GM18508 (cell line): Measurements from ENCODE around the gene RBFA.
"Not testable (repeated sequence)": the region's sequence is repeated elsewhere in the genome, so short reads cannot be mapped to it uniquely, and the experiment has no call there.

Experiments
- ATAC-seq: cut with Tn5 transposase; IDR thresholded peaks from one replicate; pipeline ENCODE4 v1.9.1; 2021; ENCODE audit warnings: moderate number of reproducible peaks; ENCODE audit not compliant: insufficient read depth, unreplicated experiment

RBFA gene

DNA sequence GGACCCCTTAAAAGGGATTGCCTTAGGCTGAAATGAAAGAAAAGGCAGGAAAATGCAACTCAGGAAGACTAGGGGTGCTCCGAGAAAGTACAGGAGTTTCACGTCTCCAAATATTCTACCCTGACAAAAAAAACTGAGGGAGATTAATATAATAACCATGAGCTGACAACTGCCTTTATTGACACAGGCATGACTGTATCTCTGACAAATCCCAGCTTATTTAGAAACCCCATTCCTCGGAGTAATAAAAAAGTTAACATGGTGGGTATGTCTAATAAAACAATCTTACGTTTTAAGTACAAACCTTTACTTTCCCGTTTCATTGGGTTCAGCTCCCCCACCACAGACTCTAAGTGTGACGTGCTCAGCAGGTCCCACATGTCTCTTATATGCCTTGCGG lies 7.9 kb upstream of the RBFA start:
- no peak for ATAC-seq

DNA sequence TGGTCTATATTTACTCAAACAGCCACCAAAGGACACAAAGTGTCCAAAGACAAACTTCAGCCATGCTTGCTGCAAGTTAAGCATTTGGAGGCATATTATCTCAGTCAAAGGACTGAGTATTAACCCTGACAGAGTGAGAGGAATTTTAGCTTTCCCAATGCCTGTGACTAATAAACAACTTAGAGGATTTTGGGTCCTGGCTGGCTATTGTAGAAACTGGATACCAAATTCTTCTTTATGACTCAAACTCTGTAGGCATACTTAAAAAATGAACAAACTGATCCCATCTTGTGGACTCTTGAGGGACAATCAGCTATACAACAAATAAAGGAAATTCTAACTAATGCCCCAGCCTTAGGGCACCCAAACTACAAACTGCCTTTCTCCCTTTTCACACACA lies 6.5 kb upstream of the RBFA start:
- ATAC-seq = not testable (repeated sequence)

GRCh38 chr18:80029690-80030089 lies 4.5 kb upstream of the RBFA start:
- ATAC-seq = no peak

GRCh38 chr18:80033181-80034067 lies 810 bp upstream of the RBFA start:
- peak; percentile 55 for ATAC-seq

DNA sequence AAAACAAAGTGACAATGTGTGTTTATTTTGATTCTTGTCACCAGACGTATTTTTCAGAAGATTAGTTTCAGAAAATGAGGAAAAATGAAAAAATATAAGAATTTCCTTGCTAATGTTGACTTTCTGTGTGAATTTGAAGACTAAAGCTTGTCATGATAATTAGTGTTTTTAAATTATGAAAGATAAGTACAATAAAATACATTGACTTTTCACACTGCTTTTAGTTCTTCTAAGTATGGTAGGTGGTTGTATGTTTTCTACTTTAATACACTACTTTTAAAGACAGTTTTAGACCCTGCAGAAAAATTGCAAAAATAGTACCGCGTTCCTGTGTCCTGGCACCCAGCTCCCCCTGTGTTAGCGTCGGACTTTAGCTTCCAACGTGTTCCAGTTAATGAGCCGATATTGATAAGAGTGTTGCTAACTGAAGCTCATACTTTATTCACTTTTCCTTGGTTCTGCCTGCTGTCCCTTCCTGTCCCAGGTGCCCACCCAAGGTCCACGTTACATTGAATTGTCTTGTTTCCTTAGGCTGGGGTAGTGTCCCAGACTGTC lies 695 bp downstream of the RBFA start:
- no peak for ATAC-seq

DNA sequence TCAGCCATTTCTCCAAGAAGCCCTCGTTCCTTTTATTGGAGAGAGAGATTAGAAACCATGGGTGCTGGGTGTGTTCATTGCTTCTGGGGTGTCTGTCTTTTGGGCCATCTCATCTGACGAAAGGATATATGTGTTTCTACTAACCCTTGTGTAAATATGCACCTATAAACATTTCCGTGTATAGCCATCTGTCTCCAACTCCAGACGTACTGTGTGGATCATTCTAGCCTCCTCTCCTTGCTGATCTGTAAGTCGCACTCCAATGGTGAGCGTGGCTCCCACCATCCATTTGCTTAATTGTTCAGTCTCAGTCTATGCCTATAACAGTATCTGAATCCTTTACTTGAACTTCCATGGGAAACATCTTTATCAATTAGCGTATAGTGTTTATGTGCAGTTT lies 1.8 kb downstream of the RBFA start:
- ATAC-seq = no peak

DNA sequence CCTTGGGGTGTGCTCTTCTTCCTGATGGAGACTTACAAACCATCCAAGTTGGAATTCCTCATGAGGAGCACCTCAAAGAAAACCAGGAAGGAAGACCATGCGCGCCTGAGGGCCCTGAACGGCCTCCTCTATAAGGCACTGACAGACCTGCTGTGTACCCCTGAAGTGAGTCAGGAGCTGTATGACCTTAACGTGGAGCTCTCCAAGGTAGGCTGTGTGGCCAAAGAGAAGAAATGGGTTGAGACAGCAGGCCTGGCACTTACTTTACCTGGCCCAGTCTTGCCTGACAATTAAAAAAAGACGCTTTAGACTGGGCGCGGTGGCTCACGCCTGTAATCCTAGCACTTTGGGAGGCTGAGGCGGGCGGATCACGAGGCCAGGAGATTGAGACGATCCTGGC lies 3.1 kb downstream of the RBFA start:
- no peak for ATAC-seq

- ATAC-seq = no peak
Measured at GRCh38 chr18:80037869-80038630, 3.8 kb downstream of the RBFA start.

GRCh38 chr18:80040515-80040914 lies 6.3 kb downstream of the RBFA start:
- ATAC-seq = no peak

DNA sequence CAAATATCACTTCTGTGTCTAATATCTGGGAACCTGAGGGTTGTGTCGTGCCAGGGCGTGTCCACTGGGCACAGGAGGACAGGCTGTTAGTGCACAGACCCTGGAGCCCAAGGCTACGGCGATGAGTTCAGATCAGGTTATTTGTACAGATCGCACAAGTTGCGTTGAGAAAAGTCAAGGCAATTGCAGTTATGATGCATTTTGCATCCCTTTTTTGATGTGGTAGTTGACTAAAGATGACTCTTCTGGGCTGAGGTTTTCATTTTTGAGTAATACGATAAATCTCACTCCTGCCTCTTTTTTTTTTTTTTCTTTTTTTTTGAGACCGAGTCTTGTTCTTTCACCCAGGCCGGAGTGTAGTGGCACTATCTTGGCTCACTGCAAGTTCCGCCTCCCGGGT lies 7.2 kb downstream of the RBFA start:
- ATAC-seq = no peak

GRCh38 chr18:80042785-80043184 lies 8.6 kb downstream of the RBFA start:
- ATAC-seq = no peak

- ATAC-seq = no peak
Measured at GRCh38 chr18:80044072-80044471, 9.8 kb downstream of the RBFA start.

GRCh38 chr18:80046011-80046410 lies 11.8 kb downstream of the RBFA start:
- no peak for ATAC-seq

DNA sequence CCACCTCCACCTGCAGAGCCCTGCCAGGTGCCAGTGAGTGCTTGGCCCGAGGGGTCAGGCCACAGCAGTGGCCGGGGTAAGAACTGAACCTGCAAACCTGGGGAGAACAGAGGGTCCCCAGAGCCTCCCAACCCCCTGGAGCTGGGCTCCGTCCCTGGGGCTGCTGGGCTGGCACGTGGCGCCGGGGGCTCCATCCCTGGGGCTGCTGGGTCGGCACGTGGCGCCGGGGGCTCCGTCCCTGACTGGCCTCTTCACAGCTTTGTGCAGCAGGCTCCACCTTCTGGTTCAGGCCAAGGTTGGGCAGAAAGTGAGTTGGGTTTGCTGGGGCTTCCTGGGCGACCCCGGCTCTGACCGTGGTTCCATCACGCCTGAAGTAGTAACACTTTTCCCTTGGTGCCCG lies 12.2 kb downstream of the RBFA start:
- ATAC-seq = no peak

- ATAC-seq = no peak
Measured at GRCh38 chr18:80046961-80047541, 12.8 kb downstream of the RBFA start.

DNA sequence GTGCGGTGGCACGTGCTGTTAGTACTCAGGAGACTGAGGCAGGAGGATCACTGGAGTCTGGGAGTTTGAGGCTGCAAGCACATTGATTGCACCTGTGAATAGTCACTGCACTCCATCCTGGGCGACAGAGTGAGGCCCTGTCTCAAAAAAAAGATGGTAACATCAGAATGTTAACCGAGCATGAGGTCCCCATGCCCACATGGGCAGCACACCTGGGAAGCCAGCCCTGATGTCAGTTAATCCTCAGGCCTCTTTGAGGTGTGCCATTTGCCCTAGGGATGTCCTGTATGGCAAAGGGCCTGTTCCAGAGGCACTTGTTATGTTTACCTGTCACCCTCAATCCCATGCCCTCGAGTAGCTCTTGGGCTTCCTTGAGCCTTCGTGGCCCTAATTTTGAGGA lies 16.6 kb downstream of the RBFA start:
- no peak for ATAC-seq

DNA sequence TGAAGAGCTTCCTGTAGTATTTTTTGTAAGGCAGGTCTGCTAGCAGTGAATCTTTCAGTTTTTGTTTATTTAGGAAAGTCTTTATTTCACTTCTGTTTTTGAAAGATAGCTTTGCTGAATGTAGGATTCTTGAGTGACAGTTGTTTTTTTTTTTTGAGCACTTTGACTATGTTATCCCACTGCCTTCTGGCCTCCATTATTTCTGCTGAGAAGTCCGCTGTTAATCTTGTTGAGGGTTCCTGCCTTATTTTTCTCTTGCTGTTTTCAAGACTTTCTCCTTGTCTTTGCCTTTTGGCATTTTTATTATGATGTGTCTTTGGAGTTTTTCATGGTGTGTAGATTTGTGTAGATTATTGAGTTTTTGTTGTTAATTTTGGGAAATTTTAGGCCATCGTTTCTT lies 21.9 kb downstream of the RBFA start:
- no peak for ATAC-seq

DNA sequence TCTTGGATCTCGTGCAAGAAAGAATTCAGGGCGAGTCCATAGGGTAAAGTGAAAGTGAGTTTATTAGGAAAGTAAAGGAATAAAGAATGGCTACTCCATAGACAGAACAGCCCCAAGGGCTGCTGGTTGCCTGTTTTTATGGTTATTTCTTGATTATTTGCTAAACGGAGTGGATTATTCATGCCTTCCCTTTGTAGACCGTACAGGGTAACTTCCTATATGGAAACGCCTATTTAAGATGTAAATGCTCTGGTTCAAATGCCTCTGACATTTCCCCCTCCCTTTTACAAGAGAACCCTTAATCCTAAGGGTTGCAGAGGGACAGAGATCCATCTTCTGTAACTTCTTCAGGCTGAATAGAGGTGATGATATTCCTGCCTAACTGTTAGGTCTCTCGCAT lies 25.7 kb downstream of the RBFA start:
- no peak for ATAC-seq

DNA sequence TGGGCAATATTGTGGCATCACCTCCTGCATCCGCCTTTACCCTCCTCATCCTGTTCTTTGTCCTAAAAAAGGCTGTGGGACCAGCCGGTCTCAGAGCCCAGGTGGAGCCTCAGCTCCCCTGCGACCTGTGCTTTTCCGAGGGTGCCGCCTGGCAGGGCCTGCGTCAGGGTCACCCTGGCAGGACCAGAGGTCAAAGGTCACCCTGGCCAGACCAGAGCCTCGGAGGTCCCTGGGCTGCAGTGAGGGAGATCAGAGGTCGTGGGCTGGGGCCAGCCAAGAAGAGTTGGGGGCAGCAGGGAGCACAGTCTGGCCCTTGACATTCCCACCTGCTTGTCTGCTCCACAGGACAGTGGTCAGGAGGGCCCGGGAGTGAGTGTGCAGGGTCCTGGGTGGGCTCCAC lies 31.5 kb downstream of the RBFA start:
- no peak for ATAC-seq

- ATAC-seq = no peak
Measured at GRCh38 chr18:80067321-80067720, 33.1 kb downstream of the RBFA start.

DNA sequence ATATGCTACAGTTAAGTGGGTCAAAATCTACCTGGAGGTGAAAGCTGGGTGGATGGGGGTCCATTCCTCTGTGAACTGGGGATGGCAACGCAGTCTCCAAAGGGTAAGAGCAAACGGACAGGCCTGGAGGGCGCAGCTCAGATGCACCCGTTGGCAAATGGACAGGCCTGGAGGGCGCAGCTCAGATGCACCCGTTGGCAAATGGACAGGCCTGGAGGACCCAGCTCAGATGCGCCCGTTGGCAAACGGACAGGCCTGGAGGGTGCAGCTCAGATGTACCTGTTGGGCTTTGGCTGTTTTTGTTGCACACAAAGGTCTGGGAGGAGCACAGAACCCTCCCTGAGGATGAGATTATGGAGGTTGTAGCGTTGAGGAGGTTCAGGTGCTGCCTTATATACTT lies 33.7 kb downstream of the RBFA start:
- no peak for ATAC-seq
